ENCODE data around the gene CTDP1.

CTDP1 gene

GRCh38 chr18:79634593-79635426 lies 44.8 kb upstream of the CTDP1 start:
- H3K4me2 ChIP-seq (ENCODE audit: low read depth, low read length) = no peak overlapping the region
- no peak for TF ChIP-seq EZH2phosphoT487 (IDR thresholded peaks at IDR 0.05; ENCODE audit: low read length)
- no peak for TF ChIP-seq CTCF (IDR thresholded peaks at IDR 0.05; ENCODE audit: low read length)
- H3K27ac ChIP-seq (ENCODE audit: low read length) = no peak overlapping the region
- no peaks in the 10 kb centered on the region for H3K36me3 ChIP-seq (replicated peaks; ENCODE audit: insufficient read depth, low read length)
- no peaks in the 10 kb centered on the region for H3K27me3 ChIP-seq (replicated peaks; ENCODE audit: insufficient read depth, low read length)
- H3K4me3 ChIP-seq (ENCODE audit: low read length) = no peak overlapping the region
- H3K9me3 ChIP-seq (replicated peaks; ENCODE audit: insufficient read depth, low read length) = no peaks in the 10 kb centered on the region
- no peak overlapping the region for H2AFZ ChIP-seq (ENCODE audit: low read length)
- no peaks in the 10 kb centered on the region for H3K4me1 ChIP-seq (ENCODE audit: low read length)
- no peaks in the 10 kb centered on the region for H3K9me2 ChIP-seq (replicated peaks; ENCODE audit: insufficient read depth, low read length)
- no peaks in the 10 kb centered on the region for H4K20me1 ChIP-seq (ENCODE audit: insufficient read depth, low read length)
- H3K79me2 ChIP-seq (ENCODE audit: low read length) = no peaks in the 10 kb centered on the region
- H3K9ac ChIP-seq (ENCODE audit: low read length) = no peak overlapping the region
- no peak for DNase-seq
- H3F3A ChIP-seq (ENCODE audit: insufficient read depth, low read length) = no peaks in the 10 kb centered on the region

GRCh38 chr18:79635427-79635726 lies 44.2 kb upstream of the CTDP1 start:
- DNase-seq = no peak
- TF ChIP-seq EZH2phosphoT487 (IDR thresholded peaks at IDR 0.05; ENCODE audit: low read length) (no peak), CTCF (IDR thresholded peaks at IDR 0.05; ENCODE audit: low read length) (no peak), EZH2 (optimal IDR thresholded peaks at IDR 0.05; ENCODE audit: low read depth, low read length) (no peak)
- Histone ChIP-seq H3K79me2 (ENCODE audit: low read length) (no peaks in the 10 kb centered on the region), H3K9me2 (replicated peaks; ENCODE audit: insufficient read depth, low read length) (no peaks in the 10 kb centered on the region), H3K27me3 (replicated peaks; ENCODE audit: insufficient read depth, low read length) (no peaks in the 10 kb centered on the region), H3K9me3 (replicated peaks; ENCODE audit: insufficient read depth, low read length) (no peaks in the 10 kb centered on the region), H3K4me1 (ENCODE audit: low read length) (no peaks in the 10 kb centered on the region), H4K20me1 (ENCODE audit: insufficient read depth, low read length) (no peaks in the 10 kb centered on the region), H3K9ac (ENCODE audit: low read length) (no peak overlapping the region), H3K27ac (ENCODE audit: low read length) (no peak overlapping the region), H3F3A (ENCODE audit: insufficient read depth, low read length) (no peaks in the 10 kb centered on the region), H2AFZ (ENCODE audit: low read length) (no peak overlapping the region), H3K4me2 (ENCODE audit: low read depth, low read length) (no peak overlapping the region), H3K36me3 (replicated peaks; ENCODE audit: insufficient read depth, low read length) (no peaks in the 10 kb centered on the region), H3K4me3 (ENCODE audit: low read length) (no peak overlapping the region)

GRCh38 chr18:79637181-79637920 lies 42.3 kb upstream of the CTDP1 start:
- no peaks in the 10 kb centered on the region for H3K27me3 ChIP-seq (replicated peaks; ENCODE audit: insufficient read depth, low read length)
- H3K79me2 ChIP-seq (ENCODE audit: low read length) = no peaks in the 10 kb centered on the region
- H3K9me3 ChIP-seq (replicated peaks; ENCODE audit: insufficient read depth, low read length) = no peaks in the 10 kb centered on the region
- H3F3A ChIP-seq (ENCODE audit: insufficient read depth, low read length) = no peaks in the 10 kb centered on the region
- H3K9me2 ChIP-seq (replicated peaks; ENCODE audit: insufficient read depth, low read length) = no peaks in the 10 kb centered on the region
- no peaks in the 10 kb centered on the region for H3K4me1 ChIP-seq (ENCODE audit: low read length)
- no peak overlapping the region for H3K27ac ChIP-seq (ENCODE audit: low read length)
- TF ChIP-seq CTCF (IDR thresholded peaks at IDR 0.05; ENCODE audit: low read length) = no peak
- no peak for TF ChIP-seq EZH2phosphoT487 (IDR thresholded peaks at IDR 0.05; ENCODE audit: low read length)
- no peak for TF ChIP-seq EZH2 (optimal IDR thresholded peaks at IDR 0.05; ENCODE audit: low read depth, low read length)
- H3K36me3 ChIP-seq (replicated peaks; ENCODE audit: insufficient read depth, low read length) = no peaks in the 10 kb centered on the region
- no peak overlapping the region for H3K9ac ChIP-seq (ENCODE audit: low read length)
- no peak overlapping the region for H3K4me2 ChIP-seq (ENCODE audit: low read depth, low read length)
- no peaks in the 10 kb centered on the region for H4K20me1 ChIP-seq (ENCODE audit: insufficient read depth, low read length)
- DNase-seq = no peak
- H2AFZ ChIP-seq (ENCODE audit: low read length) = no peak overlapping the region
- H3K4me3 ChIP-seq (ENCODE audit: low read length) = no peak overlapping the region

Data from MM.1S (cell line).